ENCODE measurements around the gene PCDHGB7. TPM values are rescaled to one million over a fixed set of nuclear protein-coding genes. Genes with fewer than 3 reads are reported as not detected.

Gene PCDHGB7
- total and polyA plus RNA-seq, 3 donors from 2014 or later, result 6.6 to 18.1 (median 15.3) TPM

GRCh38 chr5:141398608-141399007 lies 18.9 kb upstream of the PCDHGB7 start:
- H3K9me3 ChIP-seq, result no peaks in the 10 kb centered on the region
- no peaks in the 10 kb centered on the region for H3K27me3 ChIP-seq
- H3K4me1 ChIP-seq, result no peaks in the 10 kb centered on the region
- intact Hi-C loops (cut with DNase I; ENCODE audit: low total_unique reads), result no loop called here
- no peak overlapping the region for H3K27ac ChIP-seq
- H3K36me3 ChIP-seq (ENCODE audit: low read depth, missing control alignments), result no peaks in the 10 kb centered on the region
- TF ChIP-seq POLR2A (IDR thresholded peaks at IDR 0.05) (no peak), CTCF (IDR thresholded peaks at IDR 0.05) (no peak)
- 12 to 25% methylated on average over 15 of the region's 15 CpGs for WGBS, 2 donors
- DNase-seq, result no peak
- no peak overlapping the region for H3K4me3 ChIP-seq

- Histone ChIP-seq H3K27me3 (no peaks in the 10 kb centered on the region), H3K9me3 (no peaks in the 10 kb centered on the region), H3K4me1 (no peaks in the 10 kb centered on the region), H3K36me3 (ENCODE audit: low read depth, missing control alignments) (no peaks in the 10 kb centered on the region), H3K4me3 (peak overlapping the region in 1 of 2 donors; percentile 7), H3K27ac (no peak overlapping the region)
- no peak for TF ChIP-seq CTCF (IDR thresholded peaks at IDR 0.05)
- TF ChIP-seq POLR2A (IDR thresholded peaks at IDR 0.05), result no peak
- no peak for DNase-seq
- intact Hi-C loops (cut with DNase I; ENCODE audit: low total_unique reads), result no loop called here
- WGBS, 2 donors, result 19 to 35% methylated on average over 4 to 55 of the region's 61 CpGs
Measured at GRCh38 chr5:141399555-141400258, 17.8 kb upstream of the PCDHGB7 start.

GRCh38 chr5:141402553-141403243 lies 14.8 kb upstream of the PCDHGB7 start, which contains the start of gene PCDHGA9:
Gene PCDHGA9 (plus strand): TSS chr5:141402778. CDS start chr5:141402953, 175 bp downstream.
- H3K27me3 ChIP-seq, result no peaks in the 10 kb centered on the region
- 6 to 14% methylated on average over 16 to 27 of the region's 27 CpGs for WGBS, 2 donors
- no peaks in the 10 kb centered on the region for H3K36me3 ChIP-seq (ENCODE audit: low read depth, missing control alignments)
- H3K4me3 ChIP-seq, result peak within 1 kb of the TSS in 1 of 2 donors; percentile 0
- no peak within 1 kb of the TSS for H3K27ac ChIP-seq
- H3K9me3 ChIP-seq, result no peaks in the 10 kb centered on the region
- TF ChIP-seq CTCF (IDR thresholded peaks at IDR 0.05) (peak in 1 of 3 experiments; percentile 9), POLR2A (IDR thresholded peaks at IDR 0.05) (no peak)
- H3K4me1 ChIP-seq, result no peaks in the 10 kb centered on the region
- no peak for DNase-seq
- intact Hi-C loops (cut with DNase I; ENCODE audit: low total_unique reads), result no loop called here

GRCh38 chr5:141403387-141403786 lies 14.1 kb upstream of the PCDHGB7 start:
- H3K27me3 ChIP-seq, result no peaks in the 10 kb centered on the region
- no peaks in the 10 kb centered on the region for H3K4me1 ChIP-seq
- no peak for DNase-seq
- H3K9me3 ChIP-seq, result no peaks in the 10 kb centered on the region
- WGBS, 2 donors, result 20 to 26% methylated on average over 22 of the region's 22 CpGs
- no peak overlapping the region for H3K27ac ChIP-seq
- H3K36me3 ChIP-seq (ENCODE audit: low read depth, missing control alignments), result no peaks in the 10 kb centered on the region
- intact Hi-C loops (cut with DNase I; ENCODE audit: low total_unique reads), result no loop called here
- H3K4me3 ChIP-seq, result peak overlapping the region in 1 of 2 donors; percentile 0
- TF ChIP-seq CTCF (IDR thresholded peaks at IDR 0.05) (no peak), POLR2A (IDR thresholded peaks at IDR 0.05) (no peak)
